HG03060 (cell line): ENCODE measurements around the gene HDAC9.

Experiments used
- ATAC-seq: cut with Tn5 transposase; IDR thresholded peaks from one replicate; pipeline ENCODE4 v1.9.1; 2021; ENCODE audit warnings: low read depth, moderate number of reproducible peaks; ENCODE audit not compliant: unreplicated experiment

HDAC9 gene

DNA sequence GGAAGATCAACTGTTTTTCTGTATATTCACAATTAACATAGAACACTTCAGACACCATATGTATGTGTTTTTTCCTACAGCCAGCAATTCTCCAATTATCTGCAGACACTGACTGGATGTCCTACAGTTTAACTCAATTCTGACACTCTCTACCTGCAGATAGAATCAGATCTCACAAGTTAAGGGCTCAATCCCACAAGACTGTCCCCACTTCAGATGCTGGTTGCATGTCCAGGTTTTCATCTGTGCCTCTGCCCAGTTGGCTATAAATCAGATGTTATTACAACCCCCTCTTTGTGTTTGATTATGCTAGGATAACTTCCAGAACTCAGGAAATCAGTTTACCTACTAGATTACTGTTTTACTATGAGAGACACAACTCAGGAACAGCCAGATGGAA is 326.0 kb downstream of the HDAC9 start:
- ATAC-seq: no peak

- ATAC-seq: no peak
These were observed 328.6 kb downstream of the HDAC9 start for GRCh38 chr7:18824157-18824556.

DNA sequence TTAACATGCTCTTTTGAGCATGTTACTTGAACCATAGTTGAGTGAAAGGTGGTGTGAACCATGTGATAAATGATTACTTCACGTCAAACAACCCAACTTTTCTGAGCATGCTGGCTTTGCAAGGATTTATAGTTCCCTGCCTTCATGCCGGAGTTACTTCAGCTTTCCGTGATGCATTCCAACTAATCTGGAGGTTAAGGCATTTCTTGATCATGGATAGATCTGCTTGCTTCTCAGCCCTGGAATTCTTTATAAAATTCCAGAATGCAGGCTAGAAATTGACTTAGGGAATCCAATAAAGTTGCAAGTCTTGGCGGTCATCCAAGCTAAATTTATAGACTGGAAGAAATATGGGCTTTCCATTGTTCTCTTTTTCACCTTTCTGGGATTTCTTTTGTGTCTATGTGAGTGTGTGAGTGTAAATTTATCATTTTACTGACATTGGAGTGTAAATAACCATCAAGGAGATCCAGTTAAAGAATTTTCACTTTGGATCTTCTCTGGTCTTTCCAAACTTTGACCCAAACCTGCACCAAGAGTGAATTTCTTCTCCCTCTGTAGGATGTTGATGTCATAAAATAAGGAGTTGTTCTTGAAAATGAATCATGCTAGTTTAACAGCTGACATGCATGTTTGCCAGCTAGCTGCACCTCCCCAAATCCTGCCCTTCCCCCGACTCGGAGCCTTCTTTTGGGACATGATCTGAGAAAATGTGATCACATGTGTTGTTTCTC is 332.9 kb downstream of the HDAC9 start:
- ATAC-seq: no peak

DNA sequence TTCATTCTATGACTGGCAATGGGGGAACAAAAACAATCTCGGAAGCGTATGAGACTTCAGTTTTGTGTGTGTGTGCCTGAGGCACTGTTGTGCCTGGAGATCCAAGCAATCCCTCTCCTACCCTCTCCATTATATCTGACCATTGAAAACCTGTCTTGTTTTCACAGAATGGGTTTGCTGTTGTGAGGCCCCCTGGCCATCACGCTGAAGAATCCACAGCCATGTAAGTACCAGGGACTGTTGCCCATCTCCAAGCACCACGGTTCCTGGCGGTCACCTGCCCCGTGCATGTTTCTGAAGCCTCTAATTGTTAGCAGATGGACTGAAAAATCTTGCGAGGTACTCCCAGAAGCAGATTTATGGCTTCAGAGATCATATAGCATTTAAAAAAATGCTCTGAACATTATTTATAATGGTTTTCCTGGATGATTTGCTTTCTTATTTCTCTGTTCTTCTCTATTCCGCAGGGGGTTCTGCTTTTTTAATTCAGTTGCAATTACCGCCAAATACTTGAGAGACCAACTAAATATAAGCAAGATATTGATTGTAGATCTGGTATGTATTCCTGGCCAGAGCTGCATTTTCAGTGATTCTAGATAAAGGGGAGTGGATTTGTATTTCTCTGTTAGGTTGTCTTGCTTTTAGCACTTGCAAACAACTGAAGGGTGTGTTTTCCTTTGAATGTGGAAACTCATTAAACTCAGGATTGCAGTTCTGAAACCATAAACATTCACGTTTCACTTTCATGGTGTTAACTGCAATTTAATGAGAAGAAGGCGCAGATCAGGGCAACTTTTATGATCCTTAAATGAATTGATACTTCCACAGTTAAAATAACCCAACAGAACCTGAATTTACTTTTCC is 333.7 kb downstream of the HDAC9 start:
- no peak for ATAC-seq

DNA sequence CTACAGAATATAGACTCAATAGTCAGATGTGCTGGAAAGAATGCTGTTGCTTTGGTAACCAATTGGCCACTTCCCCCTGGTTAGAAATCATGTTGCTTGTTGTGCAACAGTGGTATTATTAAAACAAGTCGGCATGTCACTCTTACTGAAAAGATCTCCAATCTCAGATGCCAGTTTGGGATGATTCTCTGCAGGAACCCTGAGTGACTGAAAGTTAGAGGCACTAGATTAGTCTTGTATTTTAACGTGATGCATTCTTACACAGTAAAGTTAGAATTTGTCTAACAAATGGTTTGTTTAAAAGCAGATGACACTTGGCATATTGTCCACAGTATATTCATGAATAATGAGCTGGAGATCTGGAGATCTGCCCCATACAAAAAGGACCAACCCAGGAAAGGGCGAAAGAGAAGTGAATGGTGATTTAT is 334.3 kb downstream of the HDAC9 start:
- no peak for ATAC-seq

GRCh38 chr7:18831419-18831818 is 335.9 kb downstream of the HDAC9 start:
- no peak for ATAC-seq

GRCh38 chr7:18831943-18832342 is 336.4 kb downstream of the HDAC9 start:
- no peak for ATAC-seq

DNA sequence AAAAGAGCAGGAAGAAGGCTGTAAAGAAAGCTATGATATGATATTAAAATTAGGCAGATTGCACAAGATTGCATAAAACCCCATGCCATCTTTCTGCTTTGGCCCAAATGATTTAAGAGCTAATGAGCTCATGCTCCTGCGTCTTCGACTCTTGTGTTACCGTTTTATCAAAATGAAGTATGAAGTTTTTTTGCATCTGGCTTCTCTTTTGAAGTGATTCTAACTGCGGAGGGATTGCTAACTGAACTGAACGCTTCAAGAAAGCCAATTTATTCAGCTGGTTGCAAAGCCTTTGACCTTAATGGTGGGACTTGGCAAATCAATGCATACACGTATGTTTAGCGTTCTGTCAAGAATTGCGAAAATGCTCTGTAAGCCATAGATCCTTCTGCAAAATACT is 339.0 kb downstream of the HDAC9 start:
- ATAC-seq: no peak

DNA sequence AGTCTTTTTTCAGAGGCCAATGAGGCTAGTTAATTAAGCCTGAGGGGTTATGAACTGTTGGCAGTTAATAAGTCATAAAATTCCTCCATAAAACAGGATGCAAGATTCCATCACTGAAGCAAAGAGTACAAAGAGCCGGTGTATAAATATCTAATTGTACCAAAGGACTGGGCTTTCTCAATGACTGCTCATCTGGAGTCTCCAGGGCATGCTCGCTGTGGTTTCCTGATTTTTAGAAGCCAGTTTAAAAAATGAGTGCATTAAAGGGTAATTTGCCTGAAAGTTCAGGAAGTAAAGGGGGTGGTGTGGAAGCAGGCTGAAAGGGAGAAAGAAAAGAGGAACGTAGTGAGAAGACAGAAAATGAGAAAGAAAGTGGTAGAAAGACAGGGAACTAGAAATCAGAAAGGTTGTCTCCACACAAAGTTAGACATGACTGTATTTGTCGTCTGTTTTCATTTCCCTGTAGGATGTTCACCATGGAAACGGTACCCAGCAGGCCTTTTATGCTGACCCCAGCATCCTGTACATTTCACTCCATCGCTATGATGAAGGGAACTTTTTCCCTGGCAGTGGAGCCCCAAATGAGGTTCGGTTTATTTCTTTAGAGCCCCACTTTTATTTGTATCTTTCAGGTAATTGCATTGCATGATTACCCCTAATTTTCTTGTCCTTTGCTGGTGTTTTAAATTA is 339.6 kb downstream of the HDAC9 start:
- no peak for ATAC-seq

- ATAC-seq: no peak
These were observed 348.4 kb downstream of the HDAC9 start for GRCh38 chr7:18843979-18844378.

GRCh38 chr7:18844735-18845134 is 349.2 kb downstream of the HDAC9 start:
- no peak for ATAC-seq

DNA sequence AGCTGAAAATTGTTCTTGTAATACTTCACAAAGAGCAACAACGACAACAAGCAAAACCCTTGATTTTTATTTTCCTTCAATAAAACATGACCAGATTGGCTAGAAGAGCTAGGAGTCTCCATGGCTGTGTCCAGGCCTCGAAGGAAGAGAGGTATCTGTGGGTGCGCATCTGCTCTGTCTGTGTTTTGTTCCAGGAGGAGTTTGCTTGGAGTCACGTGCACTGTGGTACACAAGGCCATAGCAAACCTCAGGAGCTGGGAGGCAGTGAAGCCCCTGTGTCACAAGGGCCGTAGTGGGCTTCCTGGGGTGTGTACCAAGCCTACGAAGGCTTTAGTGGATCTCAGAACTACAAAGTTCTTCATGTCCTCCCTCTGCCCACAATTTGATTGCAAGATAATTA is 350.2 kb downstream of the HDAC9 start:
- ATAC-seq: no peak

- no peak for ATAC-seq
These were observed 351.2 kb downstream of the HDAC9 start for GRCh38 chr7:18846765-18847215.

DNA sequence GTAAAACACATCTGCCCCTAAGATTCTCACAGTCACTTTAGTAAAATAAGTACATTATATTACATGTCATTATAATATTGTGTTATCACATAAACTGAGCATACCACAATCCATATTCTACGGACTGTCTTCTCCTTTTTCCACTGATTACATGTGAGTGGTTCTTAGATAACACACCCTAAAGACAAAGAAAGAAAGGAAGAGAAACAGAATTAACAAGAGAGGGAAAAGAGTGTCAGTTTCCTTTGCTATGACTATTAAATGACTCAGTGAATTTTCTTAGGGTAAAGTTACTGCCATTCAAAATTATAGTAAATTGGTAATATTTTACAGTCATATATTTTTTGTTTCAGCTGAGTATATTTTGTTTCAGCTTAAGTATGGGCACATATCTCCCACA is 353.6 kb downstream of the HDAC9 start:
- ATAC-seq: no peak

GRCh38 chr7:18855796-18856195 is 360.2 kb downstream of the HDAC9 start:
- ATAC-seq: no peak

DNA sequence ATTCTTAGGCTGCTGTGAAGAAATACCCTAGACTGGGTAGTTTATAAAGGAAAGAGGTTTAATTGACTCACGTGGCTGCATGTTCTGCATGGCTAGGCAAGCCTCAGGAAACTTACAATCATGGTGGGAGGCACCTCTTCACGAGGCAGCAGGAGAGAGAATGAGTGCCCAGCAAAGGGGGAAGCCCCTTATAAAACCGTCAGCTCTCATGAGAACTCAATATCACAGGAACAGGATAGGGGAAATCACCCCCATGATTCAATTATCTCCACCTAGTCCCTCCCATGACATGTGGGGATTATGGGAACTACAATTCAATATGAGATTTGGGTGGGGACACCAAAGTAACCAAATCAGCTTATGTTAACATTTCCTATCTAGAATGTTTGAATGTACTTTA is 362.7 kb downstream of the HDAC9 start:
- ATAC-seq: no peak

DNA sequence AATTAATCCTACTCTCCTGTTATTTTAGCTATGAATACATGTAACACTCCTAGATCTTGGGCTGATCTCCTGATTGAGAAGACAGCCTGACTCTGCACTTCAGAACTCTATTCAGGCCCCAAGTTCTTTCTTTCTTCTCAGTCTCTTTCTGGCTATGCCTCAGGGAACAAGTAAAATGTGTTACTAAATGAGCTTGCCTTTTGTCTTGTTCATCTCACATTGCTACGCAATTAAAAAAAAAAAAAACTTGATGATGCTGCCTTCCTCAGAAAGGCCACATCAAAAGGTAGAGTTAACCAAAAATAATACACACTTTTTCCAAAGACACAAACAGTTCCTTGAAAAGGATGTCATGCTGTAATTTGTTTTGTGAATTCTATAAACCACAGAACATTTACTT is 363.8 kb downstream of the HDAC9 start:
- no peak for ATAC-seq

GRCh38 chr7:18860221-18860620 is 364.7 kb downstream of the HDAC9 start:
- no peak for ATAC-seq

GRCh38 chr7:18861514-18862118 is 366.1 kb downstream of the HDAC9 start:
- ATAC-seq: peak; percentile 64

GRCh38 chr7:18864967-18865366 is 369.4 kb downstream of the HDAC9 start:
- ATAC-seq: no peak
